Body of pancreas (tissue), 4 donors: ENCODE measurements around the gene MYH7. TPM values are rescaled to one million over a fixed set of nuclear protein-coding genes. Genes with fewer than 3 reads are reported as not detected.

Experiments
- ATAC-seq: fragments of 150-250 bp; one replicate; pipeline ENCODE4 v1.9.1; 2016
- DNase-seq, 4 donors: peaks; one replicate each; pipeline ENCODE4 v3.0.0-alpha.2; 2019
- H3K27ac ChIP-seq, 4 donors: fragments of 200-600 bp; sonication (generic); 1 replicate in 3 of 4; 2 replicates in 1 of 4; pipeline versions ENCODE4 v1.5.1 to v1.6.1; 2016 to 2019; ENCODE audit warnings: mild to moderate bottlenecking in 1 of 4, mixed read lengths in 1 of 4, moderate library complexity in 1 of 4
- H3K27me3 ChIP-seq, 2 donors: fragments of 200-600 bp; sonication (generic); one replicate each; pipeline ENCODE4 v1.6.0; 2016; ENCODE audit warnings: mild to moderate bottlenecking in 1 of 2
- H3K36me3 ChIP-seq, 2 donors: fragments of 200-600 bp; sonication (generic); replicated peaks in 1 of 2; 2 replicates each; pipeline ENCODE4 v1.5.1; 2016; ENCODE audit warnings: low read depth in 2 of 2; ENCODE audit not compliant: insufficient read depth in 1 of 2
- H3K4me1 ChIP-seq: fragments of 200-600 bp; sonication (generic); one replicate; pipeline ENCODE4 v1.6.0; 2016
- H3K4me3 ChIP-seq, 2 donors: fragments of 200-600 bp; sonication (generic); 1 replicate in 1 of 2; 2 replicates in 1 of 2; pipeline ENCODE4 v1.5.1; 2016 to 2019
- H3K9me3 ChIP-seq, 3 donors: fragments of 200-600 bp; sonication (generic); 1 replicate in 2 of 3; 2 replicates in 1 of 3; pipeline ENCODE4 v1.5.1; 2016
- POLR2A ChIP-seq, 3 donors: fragments of 450-650 bp; IDR thresholded peaks; one replicate each; pipeline ENCODE4 v1.6.1; 2016; ENCODE audit warnings: antibody characterized with exemption in 3 of 3, mild to moderate bottlenecking in 2 of 3
- WGBS, 2 donors: methylation state at CpG; one replicate each; pipeline ENCODE4 v1.1.5; 2017; 5-methylcytosine and 5-hydroxymethylcytosine counted together
- intact Hi-C: fragments of 100-400 bp; cut with DNase I; formaldehyde crosslinking; loops from one replicate; pipeline ENCODE4 v1.15.1; 2023
- total RNA-seq, 2 donors: library from RNA; depleted of rRNA; stranded (reverse); fragments of >200 nt; gene quantifications; one replicate each; pipeline ENCODE4 v1.1.0, GENCODE V29; 2016
- TF ChIP-seq, protein P1 (sequence below), 7 experiments: fragments of 450-650 bp in 4 of 7; fragments of 200-600 bp in 3 of 7; sonication (generic) in 3 of 7; IDR thresholded peaks; one replicate each; pipeline ENCODE4 v1.5.1; 2016 to 2019; ENCODE audit warnings: antibody characterized with exemption in 7 of 7

MYH7 gene
- total RNA-seq, 2 donors from 2014 or later = 0.52 to 2.0 TPM

DNA sequence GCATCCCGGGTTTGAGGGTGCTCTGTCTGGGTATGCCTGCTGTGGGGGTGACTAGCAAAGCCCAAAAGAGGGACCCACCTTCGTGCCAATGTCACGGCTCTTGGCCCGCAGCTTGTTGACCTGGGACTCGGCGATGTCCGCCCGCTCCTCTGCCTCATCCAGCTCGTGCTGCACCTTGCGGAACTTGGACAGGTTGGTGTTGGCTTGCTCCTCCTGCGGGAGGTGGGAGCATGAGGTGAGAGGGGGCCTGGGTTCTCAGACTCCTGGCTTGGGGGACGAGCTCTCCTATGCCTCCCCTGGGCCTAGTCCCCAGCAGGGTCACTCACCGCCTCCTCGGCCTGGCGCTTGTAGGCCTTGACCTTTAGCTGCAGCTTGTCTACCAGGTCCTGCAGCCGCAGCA lies 21.8 kb downstream of the MYH7 start:
- Histone ChIP-seq H3K27me3 (no peaks in the 10 kb centered on the region), H3K9me3 (no peaks in the 10 kb centered on the region), H3K4me1 (peaks cover 26% of the 10 kb centered on the region), H3K27ac (no peak overlapping the region), H3K4me3 (no peak overlapping the region), H3K36me3 (no peaks in the 10 kb centered on the region)
- DNase-seq = no peak
- 78 to 89% methylated on average over 6 to 16 of the region's 16 CpGs for WGBS, 2 donors
- no peak for ATAC-seq
- intact Hi-C loops = no loop called here
- TF ChIP-seq POLR2A (IDR thresholded peaks at IDR 0.05) = no peak
- TF ChIP-seq, protein P1, sequence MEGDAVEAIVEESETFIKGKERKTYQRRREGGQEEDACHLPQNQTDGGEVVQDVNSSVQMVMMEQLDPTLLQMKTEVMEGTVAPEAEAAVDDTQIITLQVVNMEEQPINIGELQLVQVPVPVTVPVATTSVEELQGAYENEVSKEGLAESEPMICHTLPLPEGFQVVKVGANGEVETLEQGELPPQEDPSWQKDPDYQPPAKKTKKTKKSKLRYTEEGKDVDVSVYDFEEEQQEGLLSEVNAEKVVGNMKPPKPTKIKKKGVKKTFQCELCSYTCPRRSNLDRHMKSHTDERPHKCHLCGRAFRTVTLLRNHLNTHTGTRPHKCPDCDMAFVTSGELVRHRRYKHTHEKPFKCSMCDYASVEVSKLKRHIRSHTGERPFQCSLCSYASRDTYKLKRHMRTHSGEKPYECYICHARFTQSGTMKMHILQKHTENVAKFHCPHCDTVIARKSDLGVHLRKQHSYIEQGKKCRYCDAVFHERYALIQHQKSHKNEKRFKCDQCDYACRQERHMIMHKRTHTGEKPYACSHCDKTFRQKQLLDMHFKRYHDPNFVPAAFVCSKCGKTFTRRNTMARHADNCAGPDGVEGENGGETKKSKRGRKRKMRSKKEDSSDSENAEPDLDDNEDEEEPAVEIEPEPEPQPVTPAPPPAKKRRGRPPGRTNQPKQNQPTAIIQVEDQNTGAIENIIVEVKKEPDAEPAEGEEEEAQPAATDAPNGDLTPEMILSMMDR (IDR thresholded peaks at IDR 0.05) = no peak

DNA sequence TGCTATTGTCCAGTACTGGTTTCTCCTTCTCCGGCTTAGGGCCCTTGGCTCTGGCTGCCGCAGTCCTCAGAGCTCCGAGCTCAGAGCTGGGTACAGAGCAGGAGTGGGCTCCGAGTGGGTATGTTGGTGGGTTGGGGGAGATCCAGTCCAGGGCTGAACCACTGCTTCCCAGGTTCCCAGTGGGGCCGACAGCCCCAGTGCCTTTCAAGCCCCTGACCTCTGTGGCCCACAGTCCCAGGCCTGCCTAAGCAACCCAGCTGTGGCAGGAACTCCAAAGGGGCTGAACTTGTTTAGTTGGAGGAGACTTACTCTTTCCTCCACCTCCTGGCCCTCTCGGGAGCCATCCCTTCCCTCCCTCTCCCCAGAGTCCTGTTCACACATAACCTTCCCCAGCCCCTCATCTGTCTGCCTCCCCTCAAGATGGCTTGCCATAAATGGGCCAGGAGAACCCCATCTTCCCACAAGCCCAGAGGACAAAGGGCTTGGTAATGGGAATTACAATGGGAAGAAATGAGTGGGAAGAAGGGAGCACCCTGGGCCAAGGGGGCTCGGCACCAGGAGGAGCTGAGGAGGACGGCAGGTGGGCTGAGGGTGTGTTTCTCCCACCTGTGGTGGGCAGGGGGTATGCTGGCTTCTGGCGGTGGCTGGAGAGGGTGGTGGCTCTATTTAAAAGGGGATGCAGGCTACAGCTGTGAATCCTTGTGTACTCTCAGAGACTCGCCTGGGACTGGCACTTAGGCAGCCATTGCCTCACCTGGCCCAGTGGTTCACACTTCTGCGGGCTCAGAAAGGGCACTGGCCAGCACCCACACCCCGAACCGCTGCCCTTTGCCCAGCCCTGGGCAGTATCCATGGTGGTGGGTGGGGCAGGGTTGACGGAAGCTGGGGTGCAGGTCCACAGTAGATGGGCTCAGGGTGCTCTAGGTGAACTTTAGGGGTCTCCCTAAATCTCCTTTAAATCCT lies 23.6 kb downstream of the MYH7 start:
- no peaks in the 10 kb centered on the region for H3K36me3 ChIP-seq
- intact Hi-C loops = no loop called here
- no peaks in the 10 kb centered on the region for H3K27me3 ChIP-seq
- no peak for TF ChIP-seq POLR2A (IDR thresholded peaks at IDR 0.05)
- TF ChIP-seq, protein P1 (IDR thresholded peaks at IDR 0.05) = no peak
- peaks cover 18% of the 10 kb centered on the region for H3K4me1 ChIP-seq
- no peak overlapping the region for H3K27ac ChIP-seq
- no peaks in the 10 kb centered on the region for H3K9me3 ChIP-seq
- no peak overlapping the region for H3K4me3 ChIP-seq
- 82 to 87% methylated on average over 8 to 14 of the region's 14 CpGs for WGBS, 2 donors
- ATAC-seq (no peak), DNase-seq (no peak)

DNA sequence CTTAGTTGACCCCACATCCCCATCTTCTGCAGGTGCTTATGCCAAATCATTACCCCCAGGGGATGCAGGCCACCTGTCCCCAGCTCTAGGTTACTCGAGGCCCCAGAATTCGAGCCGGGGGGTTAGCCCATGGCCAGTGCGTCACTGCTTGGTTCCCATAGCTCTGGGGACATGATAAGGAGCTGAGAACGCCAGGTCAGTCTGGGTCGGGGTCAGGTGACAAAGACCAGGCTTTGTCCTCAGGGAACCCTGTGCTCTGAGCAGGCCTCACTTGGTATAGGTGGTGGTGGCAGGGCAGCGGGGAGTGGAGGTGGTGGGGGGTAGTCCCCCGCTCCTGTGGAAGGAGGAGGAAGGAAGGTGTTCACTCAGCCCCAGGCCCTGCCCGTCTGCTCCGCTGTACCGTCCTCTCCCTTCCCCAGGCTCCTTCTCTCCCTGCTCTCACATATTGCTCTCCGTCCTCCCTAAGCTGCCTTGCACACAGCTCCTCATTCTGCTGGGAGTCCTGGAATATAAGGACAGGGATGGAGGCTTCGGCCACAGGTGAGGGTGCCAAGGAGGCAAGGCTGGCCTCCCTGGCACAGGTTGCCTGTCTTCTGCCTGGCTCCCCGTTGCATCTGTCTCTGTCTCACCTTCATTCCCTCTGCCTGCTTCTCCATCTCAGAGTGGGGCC lies 25.4 kb downstream of the MYH7 start:
- H3K9me3 ChIP-seq = no peaks in the 10 kb centered on the region
- intact Hi-C loops = no loop called here
- ATAC-seq (no peak), DNase-seq (no peak)
- H3K27me3 ChIP-seq = no peaks in the 10 kb centered on the region
- no peak overlapping the region for H3K27ac ChIP-seq
- 68 to 78% methylated on average over 14 of the region's 14 CpGs for WGBS, 2 donors
- peaks cover 3% of the 10 kb centered on the region for H3K4me1 ChIP-seq
- no peaks in the 10 kb centered on the region for H3K36me3 ChIP-seq
- TF ChIP-seq POLR2A (IDR thresholded peaks at IDR 0.05) = no peak
- TF ChIP-seq, protein P1 (IDR thresholded peaks at IDR 0.05) = no peak
- H3K4me3 ChIP-seq = no peak overlapping the region

DNA sequence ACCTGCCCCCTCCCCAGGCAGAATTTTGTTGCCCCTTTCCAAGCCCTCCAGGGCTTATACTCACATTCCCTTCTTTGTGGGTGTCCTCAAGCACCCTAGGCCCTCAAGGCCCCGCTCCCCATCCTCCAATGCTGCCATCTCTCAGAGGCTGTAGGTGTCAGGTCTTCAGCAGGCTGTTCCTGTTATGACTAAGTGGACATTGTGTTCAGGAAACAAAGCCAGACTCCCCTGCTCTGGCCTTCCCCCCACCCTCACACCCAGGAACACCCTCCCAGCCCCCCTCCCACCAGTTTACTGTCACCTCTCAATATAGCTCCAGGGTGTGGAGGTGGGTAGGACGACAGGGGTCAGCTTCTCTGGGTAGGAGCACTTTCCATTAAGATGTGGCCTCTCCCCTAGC lies 26.0 kb downstream of the MYH7 start:
- intact Hi-C loops = no loop called here
- WGBS, 2 donors = 81 to 83% methylated on average over 2 of the region's 2 CpGs
- ATAC-seq (no peak), DNase-seq (no peak)
- no peaks in the 10 kb centered on the region for H3K36me3 ChIP-seq
- H3K27ac ChIP-seq = no peak overlapping the region
- no peaks in the 10 kb centered on the region for H3K4me1 ChIP-seq
- TF ChIP-seq, protein P1 (IDR thresholded peaks at IDR 0.05) = no peak
- no peak for TF ChIP-seq POLR2A (IDR thresholded peaks at IDR 0.05)
- H3K27me3 ChIP-seq = no peaks in the 10 kb centered on the region
- no peaks in the 10 kb centered on the region for H3K9me3 ChIP-seq
- H3K4me3 ChIP-seq = no peak overlapping the region
